Vagina (tissue), 2 donors: ENCODE measurements around the gene PRR11. TPM values are rescaled to one million over a fixed set of nuclear protein-coding genes. Genes with fewer than 3 reads are reported as not detected.

Experiments
- DNase-seq, 2 donors: peaks; one replicate each; pipeline ENCODE4 v3.0.0-alpha.2; 2017; ENCODE audit errors: extremely low spot score in 2 of 2
- H3K27ac ChIP-seq: fragments of 200-600 bp; sonication (generic); one replicate; pipeline ENCODE4 v1.5.1; 2019
- H3K27me3 ChIP-seq: fragments of 200-600 bp; sonication (generic); one replicate; pipeline ENCODE4 v1.5.1; 2019
- H3K36me3 ChIP-seq, 2 donors: fragments of 200-600 bp; sonication (generic); one replicate each; pipeline ENCODE4 v1.5.1; 2017 to 2019
- H3K4me1 ChIP-seq: fragments of 200-600 bp; sonication (generic); one replicate; pipeline ENCODE4 v1.5.1; 2019
- H3K4me3 ChIP-seq, 2 donors: fragments of 200-600 bp; sonication (generic); 1 replicate in 1 of 2; 2 replicates in 1 of 2; pipeline ENCODE4 v1.5.1; 2016 to 2019
- H3K9me3 ChIP-seq: fragments of 200-600 bp; sonication (generic); one replicate; pipeline ENCODE4 v1.5.1; 2019
- CTCF ChIP-seq, 3 experiments: fragments of 450-650 bp in 2 of 3; fragments of 200-600 bp in 1 of 3; sonication (generic) in 1 of 3; IDR thresholded peaks; one replicate each; pipeline ENCODE4 v1.5.1; 2017 to 2019; ENCODE audit warnings: antibody characterized with exemption in 3 of 3, mild to moderate bottlenecking in 2 of 3, moderate library complexity in 2 of 3
- POLR2A ChIP-seq, 2 donors: fragments of 450-650 bp; IDR thresholded peaks; one replicate each; pipeline ENCODE4 v1.6.1; 2017; ENCODE audit warnings: antibody characterized with exemption in 2 of 2, mild to moderate bottlenecking in 2 of 2, moderate library complexity in 2 of 2
- POLR2AphosphoS5 ChIP-seq, 2 donors: sonication (generic); formaldehyde crosslinking; IDR thresholded peaks; one replicate each; pipeline ENCODE4 v1.9.0; 2017; ENCODE audit warnings: antibody characterized with exemption in 2 of 2, mild to moderate bottlenecking in 2 of 2, low read depth in 1 of 2; ENCODE audit not compliant: insufficient read depth in 1 of 2
- intact Hi-C: fragments of 100-400 bp; cut with DNase I; formaldehyde crosslinking; loops from one replicate; pipeline ENCODE4 v1.15.1; 2023
- microRNA counts, 2 donors: library from miRNA; unstranded; fragments of <30 nt; microRNA quantifications; one replicate each; lab custom pipeline; 2016 to 2017
- microRNA-seq: library from miRNA; unstranded; fragments of <30 nt; microRNA quantifications from one replicate; pipeline ENCODE4, GENCODE V29; 2017; ENCODE audit warnings: borderline number of aligned reads, borderline replicate concordance
- small RNA-seq: library from RNA; depleted of rRNA; stranded (forward); fragments of <200 nt; gene quantifications from one replicate; pipeline ENCODE3, GENCODE V24; 2016
- total RNA-seq: library from RNA; depleted of rRNA; stranded (reverse); fragments of >200 nt; gene quantifications from one replicate; pipeline ENCODE4 v1.2.3, GENCODE V29; 2016

Gene PRR11
- total RNA-seq, 1 donor from 2014 or later: 7.9 TPM

GRCh38 chr17:59238906-59239305, 83.4 kb downstream of the PRR11 start:
- H3K36me3 ChIP-seq: no peaks in the 10 kb centered on the region
- no peak overlapping the region for H3K27ac ChIP-seq
- no peaks in the 10 kb centered on the region for H3K9me3 ChIP-seq
- DNase-seq: no peak
- no peaks in the 10 kb centered on the region for H3K4me1 ChIP-seq
- intact Hi-C loops: no loop called here
- H3K27me3 ChIP-seq: no peaks in the 10 kb centered on the region
- TF ChIP-seq POLR2AphosphoS5 (IDR thresholded peaks at IDR 0.05; ENCODE audit: insufficient read depth in 1 of 2, low read depth in 1 of 2) (no peak), CTCF (IDR thresholded peaks at IDR 0.05) (no peak)
- H3K4me3 ChIP-seq: no peak overlapping the region

DNA sequence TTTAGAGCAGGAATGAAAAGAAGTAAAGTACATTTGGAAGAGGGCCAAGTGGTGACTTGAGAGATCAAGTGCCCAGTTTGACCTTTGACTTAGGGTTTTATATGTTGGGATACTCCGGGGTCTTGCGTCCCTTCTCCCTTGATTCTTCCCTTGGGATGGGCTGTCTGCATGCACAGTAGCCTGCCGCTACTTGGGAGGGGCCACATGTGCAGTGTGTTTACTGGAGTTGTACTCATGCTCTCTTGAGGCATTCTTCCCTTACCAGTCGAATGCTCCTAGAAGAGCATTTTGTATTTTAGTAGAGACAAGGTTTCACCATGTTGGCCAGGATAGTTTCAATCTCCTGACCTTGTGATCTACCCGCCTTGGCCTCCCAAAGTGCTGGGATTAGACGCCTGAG, 88.5 kb downstream of the PRR11 start:
- no peak overlapping the region for H3K4me3 ChIP-seq
- no peaks in the 10 kb centered on the region for H3K9me3 ChIP-seq
- no peaks in the 10 kb centered on the region for H3K4me1 ChIP-seq
- no peaks in the 10 kb centered on the region for H3K27me3 ChIP-seq
- DNase-seq: no peak
- H3K36me3 ChIP-seq: no peaks in the 10 kb centered on the region
- H3K27ac ChIP-seq: no peak overlapping the region
- TF ChIP-seq POLR2A (IDR thresholded peaks at IDR 0.05): no peak
- intact Hi-C loops: no loop called here

MicroRNAs within 50 kb of the gene (microRNA counts, 767-probe panel; counts per million panel counts)
- microRNA hsa-miR-301a-3p (lab: Ali Mortazavi, UCI): 3,056 to 3,834 counts per million in 2 donors
- microRNA hsa-miR-454-3p (lab: Ali Mortazavi, UCI): 2,950 to 3,572 counts per million in 2 donors

Small RNAs within 50 kb of the gene (microRNA-seq; reads per million reads assigned to microRNA genes)
- gene MIR301A (19.6 reads per million, percentile 33 among the genes with 10 or more reads in this experiment), gene MIR454 (380 reads per million, percentile 68 among the genes with 10 or more reads in this experiment)

Small RNAs within 50 kb of the gene (small RNA-seq; reads per million reads assigned to genes)
- gene MIR301A: 8.2 reads per million, percentile 91 among the genes with 10 or more reads in this experiment
- gene MIR454: 6.4 reads per million, percentile 90 among the genes with 10 or more reads in this experiment
- not detected for gene RNU2-58P

Other genes starting within 250 kb of the PRR11 start
- gene TRIM37, start 48.9 kb upstream of the PRR11 start, total RNA-seq: 20.4 TPM
- 143 TPM for gene SKA2, start 560 bp upstream of the PRR11 start, total RNA-seq
- gene SMG8, start 54.3 kb downstream of the PRR11 start, total RNA-seq: 7.6 TPM
- 2.2 TPM for gene GDPD1, start 64.8 kb downstream of the PRR11 start, total RNA-seq
- gene YPEL2, start 175.9 kb downstream of the PRR11 start, total RNA-seq: 16.7 TPM